ENCODE results near the gene LAMA5.

Gene LAMA5

GRCh38 chr20:62294516-62294915 lies 72.6 kb downstream of the LAMA5 start:
- TF ChIP-seq CTCF (IDR thresholded peaks at IDR 0.05; ENCODE audit: extremely low read depth, missing control alignments) = no peak
- DNase-seq (ENCODE audit: low spot score) = no peak

- no peak for TF ChIP-seq CTCF (IDR thresholded peaks at IDR 0.05; ENCODE audit: extremely low read depth, missing control alignments)
- no peak for DNase-seq (ENCODE audit: low spot score)
Measured at GRCh38 chr20:62293946-62294345, 73.2 kb downstream of the LAMA5 start.

- TF ChIP-seq CTCF (IDR thresholded peaks at IDR 0.05; ENCODE audit: extremely low read depth, missing control alignments) = no peak
Measured at GRCh38 chr20:62293111-62293784, 73.9 kb downstream of the LAMA5 start.

GRCh38 chr20:62292108-62292507 lies 75.0 kb downstream of the LAMA5 start:
- TF ChIP-seq CTCF (IDR thresholded peaks at IDR 0.05; ENCODE audit: extremely low read depth, missing control alignments) = no peak
- no peak for DNase-seq (ENCODE audit: low spot score)

More at GRCh38 chr20:62293111-62293784, 73.9 kb downstream of the LAMA5 start:
- no peak for DNase-seq (ENCODE audit: low spot score)

- TF ChIP-seq CTCF (IDR thresholded peaks at IDR 0.05; ENCODE audit: extremely low read depth, missing control alignments) = no peak
- no peak for DNase-seq (ENCODE audit: low spot score)
Measured at GRCh38 chr20:62291251-62292066, 75.7 kb downstream of the LAMA5 start.

- DNase-seq (ENCODE audit: low spot score) = no peak
- no peak for TF ChIP-seq CTCF (IDR thresholded peaks at IDR 0.05; ENCODE audit: extremely low read depth, missing control alignments)
Measured at GRCh38 chr20:62289898-62290297, 77.2 kb downstream of the LAMA5 start.

- no peak for DNase-seq (ENCODE audit: low spot score)
- TF ChIP-seq CTCF (IDR thresholded peaks at IDR 0.05; ENCODE audit: extremely low read depth, missing control alignments) = no peak
Measured at GRCh38 chr20:62289131-62289530, 78.0 kb downstream of the LAMA5 start.

All from GM20000 (cell line).